HepG2 (cell line): ENCODE results near the gene HSD11B1L. TPM values are rescaled to one million over a fixed set of nuclear protein-coding genes. Genes with fewer than 3 reads are reported as not detected.

Source experiments
- ATAC-seq: fragments of 200-7000 bp; cut with Tn5 transposase; 3 replicates; pipeline ENCODE4 v1.9.1; 2020; ENCODE audit warnings: mild to moderate bottlenecking, moderate library complexity
- BruUV-seq: library from RNA; stranded (reverse); fragments of 400-500 nt; replicated peaks from 2 replicates; lab custom pipeline; 2021; lab: Mats Ljungman, UMichigan
- CTCF ChIA-PET: fragments of 300-600 bp; formaldehyde crosslinking; extraction: SDS; loops from one replicate; lab custom pipeline; 2021; ENCODE audit warnings: low total read pairs, inconsistent platforms, low intra/inter-chr PET ratio; lab: Yijun Ruan, JAX
- POLR2A ChIA-PET: fragments of 350-600 bp; sonication (Branson Sonifier 250); formaldehyde crosslinking; loops from one replicate; lab custom pipeline; 2020; ENCODE audit warnings: antibody characterized with exemption, inconsistent platforms; lab: Yijun Ruan, JAX
- DNase-seq: peaks from one replicate; pipeline ENCODE4 v3.0.0-alpha.2; 2015; ENCODE audit warnings: low spot score
- FAIRE-seq: peaks from 3 replicates; lab custom pipeline; 2011; peaks lifted over from hg19 to GRCh38; lab: Jason Lieb, UNC
- H2AFZ ChIP-seq: one replicate; pipeline ENCODE4 v1.6.1; 2011; ENCODE audit warnings: low read length, inconsistent platforms
- H3K27ac ChIP-seq: fragments of 300-600 bp; 3 replicates; pipeline ENCODE4 v1.8.0; 2011; ENCODE audit warnings: mixed run types, mild to moderate bottlenecking, mixed read lengths, low read length, inconsistent platforms; ENCODE audit not compliant: insufficient read depth; ENCODE audit errors: extremely low read length
- H3K27me3 ChIP-seq, 2 experiments: fragments of 200-600 bp in 1 of 2; 2 replicates in 1 of 2; 3 replicates in 1 of 2; pipeline versions ENCODE4 v1.6.0 to v1.8.0; 2011; ENCODE audit warnings: low read length in 2 of 2, mild to moderate bottlenecking in 2 of 2, moderate library complexity in 2 of 2, inconsistent platforms in 1 of 2; ENCODE audit not compliant: insufficient read depth in 2 of 2, control insufficient read depth in 1 of 2
- H3K36me3 ChIP-seq, 2 experiments: fragments of 200-600 bp in 1 of 2; replicated peaks in 1 of 2; 2 replicates in 1 of 2; 3 replicates in 1 of 2; pipeline versions ENCODE4 v1.5.1 to v1.8.0; 2011; ENCODE audit warnings: low read length in 2 of 2, inconsistent platforms in 1 of 2; ENCODE audit not compliant: insufficient read depth in 2 of 2, control insufficient read depth in 1 of 2
- H3K4me1 ChIP-seq: 2 replicates; pipeline ENCODE4 v1.5.1; 2012; ENCODE audit warnings: low read length, inconsistent platforms; ENCODE audit not compliant: insufficient read depth
- H3K4me2 ChIP-seq: 2 replicates; pipeline ENCODE4 v1.6.0; 2011; ENCODE audit warnings: low read depth, low read length, inconsistent platforms
- H3K4me3 ChIP-seq, 3 experiments: fragments of 200-600 bp in 1 of 3; sonication (generic), shearing (Covaris generic) in 1 of 3; replicated peaks in 1 of 3; 2 replicates each; pipeline ENCODE4 v1.5.1; 2011 to 2016; ENCODE audit warnings: low read length in 3 of 3, inconsistent platforms in 2 of 3, low read depth in 2 of 3, mild to moderate bottlenecking in 2 of 3, control low read depth in 1 of 3, mixed read lengths in 1 of 3; ENCODE audit not compliant: insufficient read depth in 1 of 3
- H3K79me2 ChIP-seq: one replicate; pipeline ENCODE4 v1.6.1; 2011; ENCODE audit warnings: low read length, inconsistent platforms; ENCODE audit not compliant: insufficient read depth
- H3K9ac ChIP-seq: 2 replicates; pipeline ENCODE4 v1.6.0; 2011; ENCODE audit warnings: mild to moderate bottlenecking, low read depth, low read length, inconsistent platforms; ENCODE audit not compliant: insufficient read depth
- H3K9me3 ChIP-seq: 2 replicates; pipeline ENCODE4 v1.5.1; 2012; ENCODE audit warnings: mild to moderate bottlenecking, low read length
- H4K20me1 ChIP-seq: 2 replicates; pipeline ENCODE4 v1.6.0; 2011; ENCODE audit warnings: inconsistent platforms, mild to moderate bottlenecking, low read length, moderate library complexity; ENCODE audit not compliant: insufficient read depth
- AGO1 ChIP-seq: fragments of 200-400 bp; formaldehyde crosslinking; IDR thresholded peaks from 2 replicates; pipeline ENCODE4 v1.6.1; 2017; ENCODE audit warnings: mild to moderate bottlenecking, low read depth, low read length, moderate library complexity; ENCODE audit not compliant: poor library complexity, severe bottlenecking
- AGO2 ChIP-seq: fragments of 200-400 bp; formaldehyde crosslinking; optimal IDR thresholded peaks from 2 replicates; pipeline ENCODE3; 2017; ENCODE audit warnings: mild to moderate bottlenecking, low read depth, low read length, moderate library complexity
- PHF20 ChIP-seq: sonication (generic); formaldehyde crosslinking; IDR thresholded peaks from 2 replicates; pipeline ENCODE4 v1.5.0; 2020; ENCODE audit warnings: mild to moderate bottlenecking, missing genetic modification reagents
- PHF8 ChIP-seq: sonication (generic); formaldehyde crosslinking; IDR thresholded peaks from 2 replicates; pipeline ENCODE4 v1.5.0; 2020; ENCODE audit warnings: missing genetic modification reagents
- RBFOX2 ChIP-seq: fragments of 200-400 bp; formaldehyde crosslinking; IDR thresholded peaks from 2 replicates; pipeline ENCODE4 v1.6.1; 2017; ENCODE audit warnings: low read depth, mild to moderate bottlenecking, low read length
- RXRB ChIP-seq: IDR thresholded peaks from 2 replicates; pipeline ENCODE4 v1.6.1; 2016; ENCODE audit warnings: borderline replicate concordance, missing genetic modification reagents, missing compliant biosample characterization
- ZNF326 ChIP-seq: sonication (generic); formaldehyde crosslinking; IDR thresholded peaks from 2 replicates; pipeline ENCODE4 v1.4.0; 2020; ENCODE audit warnings: missing genetic modification reagents, borderline replicate concordance
- ZNF329 ChIP-seq: sonication (generic); formaldehyde crosslinking; IDR thresholded peaks from 2 replicates; pipeline ENCODE4 v1.9.0; 2021; ENCODE audit warnings: low read depth, mild to moderate bottlenecking, missing genetic modification reagents
- WGBS: methylation state at CpG from one replicate; pipeline ENCODE4 v1.1.6; 2017; ENCODE audit warnings: low lambda C conversion rate; 5-methylcytosine and 5-hydroxymethylcytosine counted together
- in situ Hi-C: cut with HindIII; loops from 2 replicates; pipeline ENCODE4 v1.10.0; 2017; ENCODE audit warnings: low pct_unique_long_range_greater_than_20kb; ENCODE audit not compliant: extremely low pct_ligation_motif_present
- intact Hi-C: fragments of 100-400 bp; cut with micrococcal nuclease; formaldehyde crosslinking; loops from one replicate; pipeline ENCODE4 v1.10.0; 2022; ENCODE audit not compliant: unreplicated experiment
- polyA plus RNA-seq, 8 experiments: library from polyadenylated mRNA; depleted of rRNA in 3 of 8; stranded (reverse) in 7 of 8; unstranded in 1 of 8; fragments of >200 nt; fragmentation: Illumina TruSeq in 4 of 8; extraction: Trizol in 4 of 8; gene quantifications; 2 replicates each; pipeline versions ENCODE4 v1.2.1 to v1.2.3, GENCODE V29; 2011 to 2016; ENCODE audit warnings: low read depth in 4 of 8, missing spikeins in 1 of 8, mixed read lengths in 1 of 8; ENCODE audit not compliant: insufficient read depth in 1 of 8
- total RNA-seq, 5 experiments: library from RNA; depleted of rRNA; stranded (reverse); fragments of >200 nt; fragmentation: Illumina TruSeq; extraction: Trizol; gene quantifications; 2 replicates each; pipeline ENCODE4 v1.2.3, GENCODE V29; 2016; ENCODE audit warnings: low read depth in 1 of 5

The HSD11B1L gene
- total and polyA plus RNA-seq, 2 of the 13 experiments (the other 11 are each of a cell fraction or from before 2014, with no cell fraction given) = 2.8 to 3.9 TPM

- in situ Hi-C loops (no loop called here), intact Hi-C loops (no loop called here)
- no peak for FAIRE-seq
- ChIA-PET POLR2A (interaction anchor here (0.8 to 3.2 kb wide), 2 partner anchors 9 to 21 kb away, joined by 3 to 12 read pairs; partner anchors contain the start of genes CATSPERD, LONP1 and RPL36), CTCF (no interaction called here)
- Histone ChIP-seq H3K9me3 (no peaks in the 10 kb centered on the region), H3K4me3 (no peak overlapping the region), H2AFZ (no peak overlapping the region), H3K27me3 (no peaks in the 10 kb centered on the region), H3K79me2 (peaks cover 3% of the 10 kb centered on the region), H3K9ac (no peak overlapping the region), H4K20me1 (peaks cover 6% of the 10 kb centered on the region; the same call in 1 of the 2 replicates), H3K4me2 (no peak overlapping the region), H3K27ac (no peak overlapping the region), H3K36me3 (peaks cover 38 to 66% of the 10 kb centered on the region in 2 experiments), H3K4me1 (no peaks in the 10 kb centered on the region)
- TF ChIP-seq RBFOX2 (peak; percentile 51; the same call in 1 of the 2 replicates), ZNF326 (CRISPR knock-in tag) (no peak), PHF20 (CRISPR knock-in tag) (0 out of 2 replicates have a peak, but pooled peaks have one; percentile 18), RXRB (CRISPR knock-in tag) (no peak), ZNF329 (peak; percentile 76; the same call in 1 of the 2 replicates), AGO1 (peak; percentile 85), AGO2 (peak; percentile 91), PHF8 (CRISPR knock-in tag) (no peak)
- BruUV-seq = no TSS peak
- ATAC-seq = no peak
- 98% methylated on average over 24 of the region's 38 CpGs for WGBS
- DNase-seq = no peak
Measured at GRCh38 chr19:5698635-5699422, 18.0 kb downstream of the HSD11B1L start.
